Osteoblast (primary cell): Measurements from ENCODE around the gene APAF1. TPM values are rescaled to one million over a fixed set of nuclear protein-coding genes. Genes with fewer than 3 reads are reported as not detected.
"Not testable (repeated sequence)": the region's sequence is repeated elsewhere in the genome, so short reads cannot be mapped to it uniquely, and the experiment has no call there.

Experiments used
- DNase-seq: peaks from one replicate; pipeline ENCODE4 v3.0.0; 2011; ENCODE audit warnings: low spot score, mixed read lengths; ENCODE audit not compliant: insufficient read length; ENCODE audit errors: missing footprints
- H2AFZ ChIP-seq: 2 replicates; pipeline ENCODE4 v1.6.0; 2011; ENCODE audit warnings: mild to moderate bottlenecking, low read length
- H3K27ac ChIP-seq: 2 replicates; pipeline ENCODE4 v1.5.1; 2011; ENCODE audit warnings: mild to moderate bottlenecking, low read depth, low read length, moderate library complexity
- H3K27me3 ChIP-seq: 2 replicates; pipeline ENCODE4 v1.6.0; 2012; ENCODE audit warnings: mild to moderate bottlenecking, control low read depth, inconsistent platforms, low read length, moderate library complexity; ENCODE audit not compliant: insufficient read depth
- H3K36me3 ChIP-seq: 2 replicates; pipeline ENCODE4 v1.5.1; 2011; ENCODE audit warnings: mild to moderate bottlenecking, low read length, control low read depth, moderate library complexity; ENCODE audit not compliant: insufficient read depth
- H3K4me1 ChIP-seq: 2 replicates; pipeline ENCODE4 v1.5.1; 2011; ENCODE audit warnings: mild to moderate bottlenecking, low read length, control low read depth, moderate library complexity; ENCODE audit not compliant: insufficient read depth
- H3K4me2 ChIP-seq: 2 replicates; pipeline ENCODE4 v1.6.0; 2011; ENCODE audit warnings: mild to moderate bottlenecking, low read length; ENCODE audit not compliant: insufficient read depth
- H3K4me3 ChIP-seq: fragments of 200-600 bp; sonication (generic); 3 replicates; pipeline ENCODE4 v1.5.1; 2012; ENCODE audit warnings: mild to moderate bottlenecking, low read length, inconsistent platforms; ENCODE audit not compliant: insufficient read depth
- H3K79me2 ChIP-seq: 2 replicates; pipeline ENCODE4 v1.6.0; 2012; ENCODE audit warnings: mild to moderate bottlenecking, low read length, control low read depth, inconsistent platforms; ENCODE audit not compliant: insufficient read depth
- H3K9me3 ChIP-seq: 2 replicates; pipeline ENCODE4 v1.5.1; 2011; ENCODE audit warnings: low read depth, low read length, control low read depth
- H4K20me1 ChIP-seq: 2 replicates; pipeline ENCODE4 v1.6.0; 2012; ENCODE audit warnings: mild to moderate bottlenecking, low read length, control low read depth; ENCODE audit not compliant: insufficient read depth
- CTCF ChIP-seq: IDR thresholded peaks from 2 replicates; pipeline ENCODE4 v1.5.1; 2011; ENCODE audit warnings: mild to moderate bottlenecking, low read depth, low read length, moderate library complexity; ENCODE audit errors: extremely low read depth
- total RNA-seq: library from RNA; depleted of rRNA; stranded (reverse); fragments of >200 nt; gene quantifications from 2 replicates; pipeline ENCODE4 v1.2.3, GENCODE V29; 2012

The APAF1 gene
- total RNA-seq = 15.2 and 21.8 TPM in 2 replicates

- Histone ChIP-seq H3K27ac (peak within 1 kb of the TSS; percentile 89), H3K36me3 (peaks cover 17% of the 10 kb centered on the region), H3K9me3 (no peaks in the 10 kb centered on the region), H3K4me2 (peak within 1 kb of the TSS; percentile 92), H3K4me3 (peak within 1 kb of the TSS; percentile 95), H2AFZ (peak within 1 kb of the TSS; percentile 96), H3K79me2 (peaks cover 93% of the 10 kb centered on the region), H4K20me1 (peaks cover 5% of the 10 kb centered on the region), H3K4me1 (peaks cover 11% of the 10 kb centered on the region), H3K27me3 (no peaks in the 10 kb centered on the region)
- DNase-seq = peak; percentile 98
- TF ChIP-seq CTCF = no peak
Measured at GRCh38 chr12:98644712-98645571, at the start of gene APAF1, which contains the start of gene IKBIP. APAF1 (plus strand) TSS chr12:98645290; CDS start chr12:98648360, 3,070 bp downstream. IKBIP (minus strand) TSS chr12:98644788; CDS start chr12:98644701, 87 bp downstream.

- peaks cover 15% of the 10 kb centered on the region for H3K4me1 ChIP-seq
- peaks cover 64% of the 10 kb centered on the region for H3K79me2 ChIP-seq
- not testable (repeated sequence) for H3K27ac ChIP-seq, H3K4me3 ChIP-seq, H3K9me3 ChIP-seq, DNase-seq, H2AFZ ChIP-seq, H3K27me3 ChIP-seq, H3K4me2 ChIP-seq
- H3K36me3 ChIP-seq = peaks cover 68% of the 10 kb centered on the region
- H4K20me1 ChIP-seq = peaks cover 58% of the 10 kb centered on the region
Measured at GRCh38 chr12:98597313-98597712, 47.8 kb upstream of the APAF1 start.

GRCh38 chr12:98601924-98602323 is 43.2 kb upstream of the APAF1 start:
- Histone ChIP-seq H4K20me1 (peaks cover 26% of the 10 kb centered on the region), H3K4me2 (no peak overlapping the region), H3K9me3 (no peaks in the 10 kb centered on the region), H3K36me3 (peaks cover 72% of the 10 kb centered on the region), H3K4me1 (no peaks in the 10 kb centered on the region), H3K27ac (no peak overlapping the region), H3K27me3 (no peaks in the 10 kb centered on the region), H3K79me2 (peaks cover 30% of the 10 kb centered on the region), H3K4me3 (no peak overlapping the region), H2AFZ (no peak overlapping the region)
- no peak for DNase-seq
- no peak for TF ChIP-seq CTCF

GRCh38 chr12:98606359-98606988 is 38.6 kb upstream of the APAF1 start:
- no peak for DNase-seq
- Histone ChIP-seq H3K27me3 (no peaks in the 10 kb centered on the region), H3K9me3 (no peaks in the 10 kb centered on the region), H3K36me3 (peaks cover 29% of the 10 kb centered on the region), H2AFZ (no peak overlapping the region), H3K4me1 (no peaks in the 10 kb centered on the region), H3K79me2 (no peaks in the 10 kb centered on the region), H3K27ac (no peak overlapping the region), H3K4me3 (no peak overlapping the region), H4K20me1 (no peaks in the 10 kb centered on the region), H3K4me2 (no peak overlapping the region)
- TF ChIP-seq CTCF = peak; percentile 12
